Urothelium cell line (cell line): ENCODE results near the gene TMEM94.
"Not testable (repeated sequence)": the region's sequence is repeated elsewhere in the genome, so short reads cannot be mapped to it uniquely, and the experiment has no call there.

Source experiments
- DNase-seq: peaks from one replicate; pipeline ENCODE4 v3.0.0; 2011; ENCODE audit warnings: low spot score, mixed read lengths
- FAIRE-seq: peaks from 2 replicates; lab custom pipeline; 2011; peaks lifted over from hg19 to GRCh38; lab: Jason Lieb, UNC

The TMEM94 gene

DNA sequence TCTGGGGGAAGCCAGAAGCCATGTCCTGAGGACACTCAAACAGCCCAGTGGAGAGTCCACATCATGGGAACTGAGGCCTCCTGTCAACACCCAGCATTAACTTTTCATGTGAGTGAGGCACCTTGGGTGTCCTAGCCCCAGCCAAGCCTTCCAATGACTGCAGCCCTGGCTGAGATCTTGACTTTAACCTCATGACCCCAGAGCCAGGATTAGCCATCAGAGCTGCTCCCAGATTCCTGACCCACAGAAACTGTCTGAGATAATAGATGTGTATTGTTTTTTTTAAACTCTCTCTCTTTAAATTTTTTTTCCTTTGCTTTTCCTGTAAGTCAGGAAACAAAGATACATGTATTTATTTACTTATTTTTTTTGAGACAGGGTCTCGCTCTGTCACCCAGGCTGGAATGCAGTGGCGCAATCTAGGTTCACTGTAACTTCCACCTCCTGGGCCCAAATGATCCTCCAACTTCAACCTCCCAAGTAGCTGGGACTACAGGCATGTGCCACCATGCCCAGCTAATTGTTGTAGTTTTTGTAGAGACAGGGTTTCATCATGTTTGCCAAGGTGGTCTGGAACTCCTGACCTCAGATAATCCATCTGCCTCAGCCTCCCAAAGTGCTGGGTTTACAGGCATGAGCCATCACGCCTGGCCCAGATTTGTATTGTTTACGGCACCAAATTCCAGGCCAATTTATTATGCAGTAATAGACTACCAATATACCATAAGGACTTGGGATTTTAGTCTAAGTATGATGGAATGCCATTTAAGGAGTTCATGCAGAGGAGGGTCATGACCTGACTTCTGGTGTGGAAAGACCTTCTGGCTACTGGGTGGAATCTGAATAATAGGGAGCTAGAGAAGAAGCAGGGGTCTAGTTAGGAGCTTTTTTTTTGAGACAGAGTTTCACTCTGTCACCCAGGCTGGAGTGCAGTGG, 14.0 kb upstream of the TMEM94 start:
- FAIRE-seq, result no peak
- DNase-seq, result no peak

GRCh38 chr17:75445296-75445695, 11.1 kb upstream of the TMEM94 start:
- FAIRE-seq (no peak), DNase-seq (no peak)

DNA sequence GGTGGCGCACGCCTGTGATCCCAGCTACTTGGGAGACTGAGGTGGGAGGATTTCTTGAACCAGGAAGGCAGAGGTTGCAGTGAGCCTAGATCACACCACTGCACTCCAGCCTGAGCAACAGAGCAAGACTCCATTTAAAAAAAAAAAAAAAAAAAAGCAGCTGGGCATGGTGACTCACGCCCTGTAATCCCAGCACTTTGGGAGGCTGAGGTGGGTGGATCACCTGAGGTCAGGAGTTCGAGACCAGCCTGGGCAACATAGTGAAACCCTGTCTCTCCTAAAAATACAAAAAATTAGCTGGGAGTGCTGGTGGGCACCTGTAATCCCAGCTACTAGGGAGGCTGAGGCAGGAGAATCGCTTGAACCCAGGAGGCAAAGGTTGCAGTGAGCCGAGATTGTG, 10.5 kb upstream of the TMEM94 start:
- not testable (repeated sequence) for FAIRE-seq, DNase-seq

GRCh38 chr17:75447951-75448856, 8.2 kb upstream of the TMEM94 start:
- DNase-seq, result no peak
- no peak for FAIRE-seq

- DNase-seq (no peak), FAIRE-seq (no peak)
These were observed 6.2 kb upstream of the TMEM94 start for GRCh38 chr17:75450270-75450669.

DNA sequence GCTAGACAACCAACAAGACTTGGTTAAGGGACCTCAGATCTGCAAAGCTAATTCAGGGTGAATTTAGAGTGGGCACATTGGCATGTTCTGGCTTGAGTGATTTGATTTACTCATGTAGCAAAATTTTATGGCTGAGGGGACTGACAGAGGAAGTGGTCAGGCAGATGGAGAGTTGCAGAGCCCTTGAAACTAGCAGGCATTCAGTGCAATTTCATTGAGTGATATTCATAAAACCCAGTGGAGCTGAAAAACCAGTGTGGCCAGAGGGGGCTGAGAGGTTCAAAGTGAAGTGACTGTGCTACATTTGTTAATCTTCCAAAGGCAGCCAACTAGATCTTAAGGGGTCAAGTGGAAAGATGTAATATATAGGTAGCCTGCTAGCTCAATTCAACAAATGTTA, 2.2 kb upstream of the TMEM94 start:
- no peak for DNase-seq

DNA sequence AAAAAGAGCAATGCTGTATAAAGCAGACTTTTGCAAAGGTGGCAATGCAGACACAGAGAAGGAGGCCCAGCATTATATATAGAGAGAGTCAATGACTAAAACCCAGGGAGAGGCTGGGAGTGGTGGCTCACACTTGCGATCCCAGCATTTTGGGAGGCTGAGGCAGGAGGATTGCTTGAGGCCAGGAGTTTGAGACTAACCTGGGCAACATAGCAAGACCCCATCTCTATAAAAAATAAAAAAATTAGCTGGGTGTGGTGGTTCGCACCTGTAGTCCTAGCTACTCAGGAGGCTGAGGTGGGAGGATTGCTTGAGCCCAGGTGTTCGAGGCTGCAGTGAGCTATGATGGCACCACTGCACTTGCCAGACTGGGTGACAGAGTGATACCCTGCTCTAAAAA, 1.8 kb upstream of the TMEM94 start:
- not testable (repeated sequence) for FAIRE-seq, DNase-seq

More for the DNA sequence above, 2.2 kb upstream of the TMEM94 start:
- no peak for FAIRE-seq

GRCh38 chr17:75456039-75456416, 407 bp upstream of the TMEM94 start:
- no peak for FAIRE-seq

GRCh38 chr17:75457047-75457654, 716 bp downstream of the TMEM94 start:
- FAIRE-seq (no peak), DNase-seq (peak; percentile 68)

More at GRCh38 chr17:75456039-75456416, 407 bp upstream of the TMEM94 start:
- peak; percentile 40 for DNase-seq

DNA sequence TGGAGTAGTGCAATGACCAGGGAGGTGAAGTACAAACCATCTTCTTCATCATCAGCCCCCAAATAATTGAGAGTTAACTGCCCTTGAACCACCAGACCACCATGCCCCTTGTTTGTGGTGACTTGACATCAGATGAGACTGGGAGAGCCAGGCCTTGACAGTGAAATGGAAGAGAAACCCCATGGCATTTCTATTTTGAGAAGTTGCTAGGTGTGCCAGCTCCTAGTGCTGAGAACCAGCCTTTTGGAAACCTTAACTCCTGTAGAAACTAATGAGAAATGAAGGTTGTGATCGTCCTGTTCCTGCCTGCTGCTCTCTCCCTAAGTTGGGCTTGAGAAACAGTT, 2.8 kb downstream of the TMEM94 start:
- no peak for DNase-seq
- FAIRE-seq, result no peak

DNA sequence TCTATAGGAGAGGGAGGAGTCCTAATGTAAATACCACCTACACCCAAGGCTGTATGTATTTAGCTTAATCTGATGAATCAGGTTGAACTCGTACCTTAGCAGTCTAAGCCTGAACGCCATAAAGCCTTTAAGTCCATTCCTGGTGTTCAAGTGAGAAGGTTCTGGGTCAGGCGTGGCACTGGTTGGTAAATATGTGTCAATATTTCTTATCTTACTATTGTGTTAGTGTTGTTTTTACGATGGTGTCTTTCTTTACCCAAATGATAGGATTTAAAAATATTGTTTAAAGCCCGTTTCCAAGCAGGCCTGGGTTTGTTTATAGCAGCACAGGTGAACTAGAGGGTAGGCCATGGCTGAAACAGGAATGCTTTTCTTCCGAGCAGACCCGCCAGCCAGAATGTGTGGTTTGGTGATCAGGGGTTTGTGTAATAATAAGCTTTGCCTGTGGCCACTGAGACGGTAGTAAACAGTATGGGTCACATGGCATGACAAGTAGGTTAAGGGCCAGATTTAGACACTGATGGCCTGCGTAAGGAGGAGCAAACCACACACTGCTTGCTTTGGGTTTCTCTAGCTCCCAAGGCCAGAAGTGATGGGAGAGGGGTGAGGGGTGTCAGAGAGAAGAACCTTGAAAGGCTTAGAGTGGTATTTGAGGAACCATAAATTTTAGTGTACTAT, 3.3 kb downstream of the TMEM94 start:
- FAIRE-seq (no peak), DNase-seq (no peak)

GRCh38 chr17:75460295-75460694, 3.9 kb downstream of the TMEM94 start:
- DNase-seq, result no peak
- FAIRE-seq, result no peak

- no peak for DNase-seq
- FAIRE-seq, result no peak
These were observed 7.2 kb downstream of the TMEM94 start for GRCh38 chr17:75463603-75464002.

DNA sequence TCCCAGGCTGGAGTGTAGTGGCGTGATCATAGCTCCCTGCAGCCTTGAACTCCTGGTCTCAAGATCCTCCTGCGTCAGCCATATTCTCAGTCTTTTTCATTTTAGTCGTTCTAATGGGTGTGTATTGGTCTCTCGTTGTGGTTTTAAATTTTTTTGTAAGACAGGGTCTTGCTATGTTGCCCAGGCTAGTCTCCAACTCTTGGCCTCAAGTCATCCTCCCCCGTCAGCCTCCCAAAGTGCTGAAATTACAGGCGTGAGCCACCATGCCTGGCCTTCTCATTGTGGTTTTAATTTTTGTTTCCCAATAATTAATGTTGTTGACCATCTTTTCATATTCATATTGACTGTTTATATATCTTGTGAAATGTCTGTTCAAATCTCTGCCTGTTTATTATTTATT, 8.6 kb downstream of the TMEM94 start:
- no peak for DNase-seq
- no peak for FAIRE-seq

GRCh38 chr17:75468291-75468754, 11.9 kb downstream of the TMEM94 start:
- FAIRE-seq, result no peak
- DNase-seq, result no peak

DNA sequence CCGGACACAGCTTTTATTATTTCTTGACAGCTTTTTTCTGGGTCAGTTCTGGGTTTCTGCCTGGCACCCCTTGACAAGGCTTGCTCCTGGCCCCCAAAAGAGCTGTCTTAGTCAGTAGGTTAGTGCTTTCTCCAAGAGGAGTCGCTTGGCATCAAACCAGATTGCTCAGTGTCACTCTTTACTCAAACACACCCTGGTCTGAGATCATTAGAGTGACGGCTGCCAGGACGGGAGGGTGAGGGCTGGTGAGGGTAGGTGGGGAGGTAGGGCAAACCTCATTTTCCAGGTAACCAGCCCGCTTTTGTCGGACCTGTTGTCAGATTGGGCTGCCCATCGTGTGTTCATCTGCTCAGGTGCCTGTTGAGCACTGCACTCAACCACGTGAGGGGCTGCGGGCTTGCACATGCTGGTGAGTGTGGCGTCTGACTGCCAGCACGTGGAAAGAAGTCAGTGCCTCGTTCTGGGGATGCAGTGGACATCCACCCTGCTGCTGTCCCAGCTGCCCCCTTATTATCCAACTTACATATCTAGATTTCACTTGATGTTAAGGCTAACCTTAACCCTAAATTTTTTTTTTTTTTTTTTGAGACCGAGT, 12.4 kb downstream of the TMEM94 start:
- FAIRE-seq, result peak; percentile 42
- DNase-seq, result no peak

DNA sequence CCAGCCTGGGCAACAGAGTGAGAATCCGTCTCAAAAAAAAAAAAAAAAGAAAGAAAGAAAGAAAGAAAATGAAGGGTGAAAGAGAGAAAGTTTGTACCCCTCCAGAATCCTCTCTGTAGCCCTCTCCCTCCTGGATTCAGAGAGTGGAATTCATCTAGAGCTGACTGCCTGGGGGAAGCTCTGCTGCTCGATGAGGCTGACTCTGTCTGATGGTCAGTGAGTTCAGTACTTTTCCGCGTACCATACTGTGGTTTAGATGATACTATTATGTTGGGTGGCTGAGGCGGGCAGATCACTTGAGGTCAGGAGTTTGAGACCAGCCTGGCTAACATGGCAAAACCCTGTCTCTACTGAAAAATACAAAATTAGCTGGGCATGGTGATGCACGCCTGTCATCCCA, 14.8 kb downstream of the TMEM94 start:
- FAIRE-seq (no peak), DNase-seq (no peak)

DNA sequence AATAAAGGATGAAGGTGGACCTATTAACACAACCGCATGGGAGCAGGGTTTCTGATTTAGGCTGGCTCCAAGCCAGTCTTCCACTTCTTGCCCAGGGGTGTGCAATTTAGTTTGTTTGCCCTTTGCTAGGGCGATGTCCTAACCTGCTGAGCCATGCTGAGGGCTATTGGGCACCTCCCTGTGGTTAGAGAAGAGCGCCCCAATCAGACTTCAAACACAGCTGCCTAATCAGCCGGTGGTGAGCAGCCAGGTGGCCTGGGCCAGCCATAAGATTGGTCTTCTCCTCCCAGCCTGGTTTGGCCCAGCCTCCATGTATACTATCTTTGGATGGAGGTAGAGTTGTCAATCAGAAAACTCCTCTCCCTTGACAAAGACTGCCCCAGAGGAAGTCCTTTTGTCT, 15.7 kb downstream of the TMEM94 start:
- FAIRE-seq, result peak; percentile 66

DNA sequence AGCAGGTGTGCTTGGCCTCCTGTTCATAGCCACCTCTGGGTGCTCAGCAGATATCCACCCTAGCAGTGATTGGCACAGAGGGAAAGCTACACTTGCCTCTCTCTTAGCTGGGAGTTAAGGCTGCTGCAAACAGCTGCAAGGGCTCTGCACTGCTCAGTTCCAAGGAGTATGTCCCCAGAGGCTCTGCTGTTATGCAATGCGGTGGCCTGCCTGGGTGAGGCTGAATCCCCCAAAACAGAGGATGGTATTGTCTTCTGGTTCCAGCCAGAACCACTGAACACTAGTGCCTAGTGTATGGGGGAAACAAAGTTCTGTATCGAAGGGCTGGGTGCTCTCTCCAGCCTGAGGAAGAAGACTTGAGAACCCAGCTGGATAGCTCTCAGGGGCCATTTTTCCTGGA, 16.8 kb downstream of the TMEM94 start:
- no peak for DNase-seq
- FAIRE-seq, result no peak

More for the DNA sequence above, 15.7 kb downstream of the TMEM94 start:
- no peak for DNase-seq

DNA sequence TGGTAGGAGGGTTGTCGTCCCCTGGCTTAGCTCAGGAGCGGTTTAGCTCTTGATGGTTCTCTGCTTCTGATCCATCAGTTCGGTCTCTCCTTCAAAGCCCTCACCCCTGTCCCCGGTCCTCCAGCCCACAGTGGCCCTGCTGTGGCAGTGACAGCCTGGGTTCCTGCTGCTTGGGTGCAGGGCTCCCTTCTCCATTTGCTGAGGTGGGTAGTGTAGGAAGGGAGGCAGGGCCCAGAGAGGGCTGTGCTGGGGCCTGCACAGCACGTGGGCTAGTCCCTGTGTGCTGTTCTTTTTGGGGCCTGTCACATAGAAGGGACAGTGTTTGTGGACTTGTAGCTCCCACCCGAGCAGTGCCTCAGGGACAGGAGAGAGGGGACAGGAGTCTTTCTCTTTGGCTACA, 18.3 kb downstream of the TMEM94 start:
- FAIRE-seq (no peak), DNase-seq (no peak)
